Retina (tissue), 1 donor: ENCODE results near the gene NADSYN1.
"Not testable (repeated sequence)": the region's sequence is repeated elsewhere in the genome, so short reads cannot be mapped to it uniquely, and the experiment has no call there.

Experiments
- DNase-seq: peaks from one replicate; pipeline ENCODE4 v3.0.0-alpha.2; 2016

The NADSYN1 gene

GRCh38 chr11:71530602-71531001 is 77.6 kb downstream of the NADSYN1 start:
- DNase-seq = peak; percentile 34

- no peak for DNase-seq
Observed at GRCh38 chr11:71532036-71532610, 79.1 kb downstream of the NADSYN1 start.

GRCh38 chr11:71534711-71535608 is 82.0 kb downstream of the NADSYN1 start:
- not testable (repeated sequence) for DNase-seq

- DNase-seq = no peak
Observed at GRCh38 chr11:71535825-71536224, 82.8 kb downstream of the NADSYN1 start.

- no peak for DNase-seq
Observed at GRCh38 chr11:71537537-71537936, 84.5 kb downstream of the NADSYN1 start.

GRCh38 chr11:71537977-71538665 is 85.1 kb downstream of the NADSYN1 start, which contains the start of gene KRTAP5-8:
KRTAP5-8 (plus strand) TSS chr11:71538025; CDS start chr11:71538056, 31 bp downstream.
- not testable (repeated sequence) for DNase-seq

GRCh38 chr11:71538666-71538990 is 85.6 kb downstream of the NADSYN1 start:
- peak; percentile 16 for DNase-seq

- no peak for DNase-seq
Observed at GRCh38 chr11:71539017-71539416, 86.0 kb downstream of the NADSYN1 start.

- DNase-seq = not testable (repeated sequence)
Observed at GRCh38 chr11:71539971-71540370, 87.0 kb downstream of the NADSYN1 start.

GRCh38 chr11:71540521-71541304 is 87.7 kb downstream of the NADSYN1 start:
- not testable (repeated sequence) for DNase-seq

- no peak for DNase-seq
Observed at GRCh38 chr11:71542382-71542781, 89.4 kb downstream of the NADSYN1 start.

- DNase-seq = no peak
Observed at GRCh38 chr11:71542879-71543777, 90.1 kb downstream of the NADSYN1 start.

- DNase-seq = no peak
Observed at GRCh38 chr11:71543866-71544265, 90.9 kb downstream of the NADSYN1 start.

GRCh38 chr11:71544525-71545214 is 91.7 kb downstream of the NADSYN1 start:
- no peak for DNase-seq

GRCh38 chr11:71545405-71545966 is 92.5 kb downstream of the NADSYN1 start:
- no peak for DNase-seq

GRCh38 chr11:71548120-71548519 is 95.1 kb downstream of the NADSYN1 start, which contains the start of gene KRTAP5-9:
KRTAP5-9 (plus strand) TSS chr11:71548420; CDS start chr11:71548658, 238 bp downstream.
- no peak for DNase-seq

- DNase-seq = no peak
Observed at GRCh38 chr11:71548716-71549151, 95.7 kb downstream of the NADSYN1 start.
